ENCODE results near the gene FYTTD1. TPM values are rescaled to one million over a fixed set of nuclear protein-coding genes. Genes with fewer than 3 reads are reported as not detected.

FYTTD1 gene
- total RNA-seq, 1 donor = 58.3 TPM

- H3K4me3 ChIP-seq (ENCODE audit: low read depth, low read length) = no peak overlapping the region
- DNase-seq (ENCODE audit: low read depth) = no peak
- TF ChIP-seq CTCF (IDR thresholded peaks at IDR 0.05; ENCODE audit: insufficient read depth, low read depth, low read length) = no peak
These were observed 49.2 kb downstream of the FYTTD1 start for GRCh38 chr3:197798863-197799262.

GRCh38 chr3:197800379-197800778 lies 50.7 kb downstream of the FYTTD1 start:
- TF ChIP-seq CTCF (IDR thresholded peaks at IDR 0.05; ENCODE audit: insufficient read depth, low read depth, low read length) = no peak
- no peak overlapping the region for H3K4me3 ChIP-seq (ENCODE audit: low read depth, low read length)
- peak; percentile 34 for DNase-seq (ENCODE audit: low read depth)

GRCh38 chr3:197801891-197802778 lies 52.5 kb downstream of the FYTTD1 start:
- peak; percentile 23 for TF ChIP-seq CTCF (IDR thresholded peaks at IDR 0.05; ENCODE audit: insufficient read depth, low read depth, low read length)
- H3K4me3 ChIP-seq (ENCODE audit: low read depth, low read length) = no peak overlapping the region
- peak; percentile 44 for DNase-seq (ENCODE audit: low read depth)

GRCh38 chr3:197802779-197803459 lies 53.2 kb downstream of the FYTTD1 start:
- no peak overlapping the region for H3K4me3 ChIP-seq (ENCODE audit: low read depth, low read length)
- no peak for DNase-seq (ENCODE audit: low read depth)
- peak; percentile 10 for TF ChIP-seq CTCF (IDR thresholded peaks at IDR 0.05; ENCODE audit: insufficient read depth, low read depth, low read length)

- DNase-seq (ENCODE audit: low read depth) = no peak
- no peak for TF ChIP-seq CTCF (IDR thresholded peaks at IDR 0.05; ENCODE audit: insufficient read depth, low read depth, low read length)
These were observed 54.8 kb downstream of the FYTTD1 start for GRCh38 chr3:197804511-197804910.

GRCh38 chr3:197807969-197808587 lies 58.4 kb downstream of the FYTTD1 start:
- TF ChIP-seq CTCF (IDR thresholded peaks at IDR 0.05; ENCODE audit: insufficient read depth, low read depth, low read length) = no peak
- DNase-seq (ENCODE audit: low read depth) = peak; percentile 42
- H3K4me3 ChIP-seq (ENCODE audit: low read depth, low read length) = no peak overlapping the region

More at GRCh38 chr3:197804511-197804910, 54.8 kb downstream of the FYTTD1 start:
- no peak overlapping the region for H3K4me3 ChIP-seq (ENCODE audit: low read depth, low read length)

Measured in fibroblast of villous mesenchyme (primary cell).